Fibroblast of the aortic adventitia (primary cell): ENCODE results near the gene KRTDAP. TPM values are rescaled to one million over a fixed set of nuclear protein-coding genes. Genes with fewer than 3 reads are reported as not detected.

Experiments
- DNase-seq: peaks from one replicate; pipeline ENCODE4 v3.0.0-alpha.2; 2010; ENCODE audit warnings: low read depth
- H3K4me3 ChIP-seq: 2 replicates; pipeline ENCODE4 v1.5.1; 2011; ENCODE audit warnings: low read depth, mild to moderate bottlenecking, control low read depth, low read length, moderate library complexity
- CTCF ChIP-seq: IDR thresholded peaks from 2 replicates; pipeline ENCODE4 v1.5.1; 2011; ENCODE audit warnings: mild to moderate bottlenecking, low read length, control low read depth, inconsistent platforms; ENCODE audit not compliant: insufficient read depth
- total RNA-seq: library from RNA; depleted of rRNA; stranded (reverse); fragments of >200 nt; gene quantifications from 2 replicates; pipeline ENCODE4 v1.2.3, GENCODE V29; 2012; ENCODE audit warnings: low replicate concordance

Gene KRTDAP
- total RNA-seq, 1 donor = not detected

- DNase-seq = no peak
- TF ChIP-seq CTCF = no peak
- H3K4me3 ChIP-seq = no peak overlapping the region
Observed at GRCh38 chr19:35507561-35507960, 17.3 kb upstream of the KRTDAP start.

GRCh38 chr19:35506011-35506410 lies 15.7 kb upstream of the KRTDAP start:
- DNase-seq = no peak
- no peak for TF ChIP-seq CTCF
- no peak overlapping the region for H3K4me3 ChIP-seq

GRCh38 chr19:35502751-35503150 lies 12.5 kb upstream of the KRTDAP start:
- TF ChIP-seq CTCF = no peak
- DNase-seq = no peak
- no peak overlapping the region for H3K4me3 ChIP-seq

- no peak overlapping the region for H3K4me3 ChIP-seq
- DNase-seq = no peak
- no peak for TF ChIP-seq CTCF
Observed at GRCh38 chr19:35501684-35502083, 11.4 kb upstream of the KRTDAP start.

GRCh38 chr19:35500611-35501010 lies 10.3 kb upstream of the KRTDAP start:
- no peak for TF ChIP-seq CTCF
- DNase-seq = no peak
- H3K4me3 ChIP-seq = no peak overlapping the region

- TF ChIP-seq CTCF = no peak
- no peak overlapping the region for H3K4me3 ChIP-seq
- DNase-seq = no peak
Observed at GRCh38 chr19:35498984-35499527, 8.8 kb upstream of the KRTDAP start.

- no peak for DNase-seq
- no peak for TF ChIP-seq CTCF
- H3K4me3 ChIP-seq = no peak overlapping the region
Observed at GRCh38 chr19:35498220-35498619, 8.0 kb upstream of the KRTDAP start.
